GM12878 (cell line): ENCODE data around the gene COMT. TPM values are rescaled to one million over a fixed set of nuclear protein-coding genes. Genes with fewer than 3 reads are reported as not detected.

Experiments
- BCLAF1 ChIP-seq: fragments of 450-650 bp; IDR thresholded peaks from 2 replicates; pipeline ENCODE4 v1.6.1; 2017; ENCODE audit warnings: antibody characterized with exemption, mild to moderate bottlenecking, moderate library complexity
- CEBPZ ChIP-seq: fragments of 150-350 bp; IDR thresholded peaks from 2 replicates; pipeline ENCODE4 v1.6.1; 2016; ENCODE audit warnings: low read depth, low read length
- FOS ChIP-seq: IDR thresholded peaks from 3 replicates; pipeline ENCODE4 v1.6.1; 2011; ENCODE audit warnings: borderline replicate concordance; ENCODE audit not compliant: insufficient read length; ENCODE audit errors: extremely low read depth
- ZNF274 ChIP-seq: IDR thresholded peaks from one replicate; pipeline ENCODE4 v1.8.0; 2011; ENCODE audit not compliant: insufficient read length, insufficient read depth
- polyA plus RNA-seq, 11 experiments: library from polyadenylated mRNA; depleted of rRNA in 4 of 11; unstranded in 6 of 11; stranded (reverse) in 5 of 11; fragments of >200 nt; fragmentation: Nextera tagmentation in 4 of 11; fragmentation: Illumina TruSeq in 1 of 11; extraction: Ambion mirVana in 4 of 11; extraction: Trizol in 1 of 11; gene quantifications; 1 replicate in 1 of 11; 2 replicates in 10 of 11; pipeline versions ENCODE4 v1.2.1 to v1.2.3, GENCODE V29; 2011 to 2016; ENCODE audit warnings: inconsistent platforms in 2 of 11, missing spikeins in 2 of 11, low read depth in 1 of 11
- total RNA-seq, 4 experiments: library from RNA; depleted of rRNA in 3 of 4; stranded (reverse); fragments of >200 nt in 3 of 4; fragmentation: Illumina TruSeq in 1 of 4; extraction: Trizol in 1 of 4; gene quantifications; 2 replicates each; pipeline versions ENCODE4 v1.2.1 to v1.2.3, GENCODE V29; 2013 to 2021

Gene COMT
- total and polyA plus RNA-seq, 10 of the 15 experiments (the other 5 are each of a cell fraction or from before 2014, with no cell fraction given) = 4.5 to 152 (median 66.1) TPM

- TF ChIP-seq CEBPZ (no peak), FOS (no peak), ZNF274 (no peak), BCLAF1 (no peak)
These were observed at the start of gene COMT, which contains the start of gene TXNRD2 (continued) for GRCh38 chr22:19941365-19942082.
